HG03565 (cell line): ENCODE measurements around the gene CTPS1.

Experiments used
- ATAC-seq: cut with Tn5 transposase; IDR thresholded peaks from one replicate; pipeline ENCODE4 v1.9.1; 2021; ENCODE audit warnings: mild to moderate bottlenecking, moderate library complexity; ENCODE audit not compliant: unreplicated experiment

Gene CTPS1

GRCh38 chr1:40988280-40988679 lies 8.8 kb downstream of the CTPS1 start:
- ATAC-seq: no peak

- ATAC-seq: no peak
Measured at GRCh38 chr1:40989066-40989465, 9.6 kb downstream of the CTPS1 start.

GRCh38 chr1:40997096-40997495 lies 17.6 kb downstream of the CTPS1 start:
- ATAC-seq: no peak

- ATAC-seq: no peak
Measured at GRCh38 chr1:40998668-40999067, 19.2 kb downstream of the CTPS1 start.

- ATAC-seq: no peak
Measured at GRCh38 chr1:41003127-41003639, 23.7 kb downstream of the CTPS1 start.

- ATAC-seq: peak; percentile 96
Measured at GRCh38 chr1:41003640-41004220, 24.2 kb downstream of the CTPS1 start.

GRCh38 chr1:41005876-41006275 lies 26.4 kb downstream of the CTPS1 start:
- ATAC-seq: no peak

GRCh38 chr1:41006942-41007865 lies 27.7 kb downstream of the CTPS1 start:
- no peak for ATAC-seq

- no peak for ATAC-seq
Measured at GRCh38 chr1:41009466-41009865, 30.0 kb downstream of the CTPS1 start.

- ATAC-seq: no peak
Measured at GRCh38 chr1:41010345-41010744, 30.8 kb downstream of the CTPS1 start.

- ATAC-seq: no peak
Measured at GRCh38 chr1:41013024-41013423, 33.5 kb downstream of the CTPS1 start.

- ATAC-seq: no peak
Measured at GRCh38 chr1:41013796-41014195, 34.3 kb downstream of the CTPS1 start.

GRCh38 chr1:41014871-41015270 lies 35.4 kb downstream of the CTPS1 start:
- no peak for ATAC-seq

GRCh38 chr1:41015281-41015896 lies 35.9 kb downstream of the CTPS1 start:
- ATAC-seq: no peak

GRCh38 chr1:41015897-41016470 lies 36.5 kb downstream of the CTPS1 start:
- ATAC-seq: no peak

- ATAC-seq: no peak
Measured at GRCh38 chr1:41017141-41018017, 37.9 kb downstream of the CTPS1 start.

GRCh38 chr1:41018018-41018410 lies 38.5 kb downstream of the CTPS1 start:
- ATAC-seq: no peak

GRCh38 chr1:41019353-41019745 lies 39.9 kb downstream of the CTPS1 start:
- no peak for ATAC-seq

GRCh38 chr1:41020109-41020576 lies 40.6 kb downstream of the CTPS1 start:
- no peak for ATAC-seq

- no peak for ATAC-seq
Measured at GRCh38 chr1:41020654-41021053, 41.2 kb downstream of the CTPS1 start.
